Smooth muscle cell (in vitro differentiated cells): ENCODE results near the gene SKI. TPM values are rescaled to one million over a fixed set of nuclear protein-coding genes. Genes with fewer than 3 reads are reported as not detected.
"Not testable (repeated sequence)": the region's sequence is repeated elsewhere in the genome, so short reads cannot be mapped to it uniquely, and the experiment has no call there.

Source experiments
- DNase-seq: peaks from one replicate; lab custom pipeline; 2025; ENCODE audit not compliant: unreplicated experiment; lab: John Stamatoyannopoulos, UW
- H2AFZ ChIP-seq: fragments of 200-600 bp; sonication (generic); 2 replicates; pipeline ENCODE4 v1.6.0; 2016; ENCODE audit warnings: antibody characterized with exemption, low read depth, mild to moderate bottlenecking
- H3F3A ChIP-seq: fragments of 200-600 bp; sonication (generic); 2 replicates; pipeline ENCODE4 v1.6.0; 2017; ENCODE audit warnings: antibody characterized with exemption, low read depth
- H3K27ac ChIP-seq: fragments of 200-600 bp; sonication (generic); 2 replicates; pipeline ENCODE4 v1.5.1; 2016; ENCODE audit warnings: low read depth, mild to moderate bottlenecking
- H3K27me3 ChIP-seq: fragments of 200-600 bp; sonication (generic); 2 replicates; pipeline ENCODE4 v1.6.1; 2016; ENCODE audit warnings: low read depth, mild to moderate bottlenecking
- H3K36me3 ChIP-seq: fragments of 200-600 bp; sonication (generic); 2 replicates; pipeline ENCODE4 v1.5.1; 2016; ENCODE audit warnings: low read depth
- H3K4me1 ChIP-seq: fragments of 200-600 bp; sonication (generic); 2 replicates; pipeline ENCODE4 v1.5.1; 2016; ENCODE audit warnings: low read depth
- H3K4me2 ChIP-seq: fragments of 200-600 bp; sonication (generic); 2 replicates; pipeline ENCODE4 v1.6.0; 2016; ENCODE audit warnings: mild to moderate bottlenecking
- H3K4me3 ChIP-seq: fragments of 200-600 bp; sonication (generic); 2 replicates; pipeline ENCODE4 v1.5.1; 2016; ENCODE audit warnings: mild to moderate bottlenecking
- H3K79me2 ChIP-seq: fragments of 200-600 bp; sonication (generic); 2 replicates; pipeline ENCODE4 v1.6.0; 2016; ENCODE audit warnings: low read depth, mild to moderate bottlenecking
- H3K9ac ChIP-seq: fragments of 200-600 bp; sonication (generic); 2 replicates; pipeline ENCODE4 v1.6.0; 2016; ENCODE audit warnings: low read depth
- H3K9me3 ChIP-seq: fragments of 200-600 bp; sonication (generic); replicated peaks from 2 replicates; pipeline ENCODE4 v1.5.1; 2016; ENCODE audit warnings: low read depth
- H4K20me1 ChIP-seq: fragments of 200-600 bp; sonication (generic); 2 replicates; pipeline ENCODE4 v1.6.0; 2016; ENCODE audit warnings: low read depth
- WGBS: methylation state at CpG from one replicate; pipeline ENCODE4 v1.1.7; 2016; ENCODE audit warnings: low lambda C conversion rate; 5-methylcytosine and 5-hydroxymethylcytosine counted together
- polyA plus RNA-seq: library from polyadenylated mRNA; unstranded; fragments of >200 nt; fragmentation: Nextera tagmentation; extraction: Ambion mirVana; gene quantifications from 2 replicates; pipeline ENCODE4 v1.2.1, GENCODE V29; 2016
- total RNA-seq: library from RNA; depleted of rRNA; stranded (reverse); fragments of >200 nt; gene quantifications from 2 replicates; pipeline ENCODE4 v1.2.3, GENCODE V29; 2014
- TF ChIP-seq, protein P1 (sequence below): fragments of 200-600 bp; sonication (generic); IDR thresholded peaks from 2 replicates; pipeline ENCODE4 v1.5.1; 2017; ENCODE audit warnings: borderline replicate concordance, mild to moderate bottlenecking, antibody characterized with exemption; ENCODE audit not compliant: insufficient read depth, poor library complexity, severe bottlenecking

The SKI gene
- total and polyA plus RNA-seq, 2 experiments from 2014 or later = 4.2 to 19.6 TPM

GRCh38 chr1:2326524-2326923 lies 98.4 kb downstream of the SKI start:
- H3K9ac ChIP-seq = no peak overlapping the region
- no peaks in the 10 kb centered on the region for H3K9me3 ChIP-seq
- H4K20me1 ChIP-seq = no peaks in the 10 kb centered on the region
- TF ChIP-seq, protein P1, sequence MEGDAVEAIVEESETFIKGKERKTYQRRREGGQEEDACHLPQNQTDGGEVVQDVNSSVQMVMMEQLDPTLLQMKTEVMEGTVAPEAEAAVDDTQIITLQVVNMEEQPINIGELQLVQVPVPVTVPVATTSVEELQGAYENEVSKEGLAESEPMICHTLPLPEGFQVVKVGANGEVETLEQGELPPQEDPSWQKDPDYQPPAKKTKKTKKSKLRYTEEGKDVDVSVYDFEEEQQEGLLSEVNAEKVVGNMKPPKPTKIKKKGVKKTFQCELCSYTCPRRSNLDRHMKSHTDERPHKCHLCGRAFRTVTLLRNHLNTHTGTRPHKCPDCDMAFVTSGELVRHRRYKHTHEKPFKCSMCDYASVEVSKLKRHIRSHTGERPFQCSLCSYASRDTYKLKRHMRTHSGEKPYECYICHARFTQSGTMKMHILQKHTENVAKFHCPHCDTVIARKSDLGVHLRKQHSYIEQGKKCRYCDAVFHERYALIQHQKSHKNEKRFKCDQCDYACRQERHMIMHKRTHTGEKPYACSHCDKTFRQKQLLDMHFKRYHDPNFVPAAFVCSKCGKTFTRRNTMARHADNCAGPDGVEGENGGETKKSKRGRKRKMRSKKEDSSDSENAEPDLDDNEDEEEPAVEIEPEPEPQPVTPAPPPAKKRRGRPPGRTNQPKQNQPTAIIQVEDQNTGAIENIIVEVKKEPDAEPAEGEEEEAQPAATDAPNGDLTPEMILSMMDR = no peak
- H3K79me2 ChIP-seq = no peaks in the 10 kb centered on the region
- H3K36me3 ChIP-seq = no peaks in the 10 kb centered on the region
- H3K27me3 ChIP-seq = no peaks in the 10 kb centered on the region
- DNase-seq = no peak
- 92% methylated on average over 21 of the region's 21 CpGs for WGBS
- no peak overlapping the region for H3K4me3 ChIP-seq
- no peak overlapping the region for H3K4me2 ChIP-seq
- H3K4me1 ChIP-seq = peaks cover 16% of the 10 kb centered on the region
- H2AFZ ChIP-seq = no peak overlapping the region
- H3F3A ChIP-seq = no peaks in the 10 kb centered on the region
- H3K27ac ChIP-seq = no peak overlapping the region

GRCh38 chr1:2327162-2327561 lies 99.0 kb downstream of the SKI start:
- H3K4me3 ChIP-seq, H3K9ac ChIP-seq, H3K9me3 ChIP-seq, H3K4me1 ChIP-seq, H3K27me3 ChIP-seq, H2AFZ ChIP-seq, DNase-seq, H3K79me2 ChIP-seq, H3K4me2 ChIP-seq, H3K27ac ChIP-seq, H3F3A ChIP-seq, H4K20me1 ChIP-seq, H3K36me3 ChIP-seq: not testable (repeated sequence)
- 100% methylated on average over 2 of the region's 2 CpGs for WGBS

DNA sequence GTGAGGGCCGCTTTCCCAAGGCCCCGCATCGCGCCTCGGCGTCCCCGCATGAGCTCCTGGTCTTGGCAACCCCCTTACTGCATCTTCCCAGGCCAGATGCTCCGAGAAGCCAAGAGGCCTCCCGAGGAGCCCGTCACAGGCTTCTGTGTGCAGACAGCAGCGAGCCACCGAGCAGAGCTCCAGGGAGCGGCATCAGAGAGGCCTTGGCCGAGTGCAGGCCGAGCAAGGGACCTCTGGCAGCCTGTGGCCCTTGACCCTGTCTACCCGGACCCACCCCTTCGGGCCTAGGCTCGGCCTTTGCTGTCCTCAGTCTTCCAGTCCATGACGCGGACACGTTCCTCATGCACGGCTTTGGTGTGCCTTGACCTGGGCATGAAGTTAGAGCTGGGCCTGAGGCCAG lies 99.7 kb downstream of the SKI start:
- TF ChIP-seq, protein P1 = no peak
- Histone ChIP-seq H3K36me3 (no peaks in the 10 kb centered on the region), H3K27ac (no peak overlapping the region), H3K9me3 (no peaks in the 10 kb centered on the region), H4K20me1 (no peaks in the 10 kb centered on the region), H3K4me1 (peaks cover 4% of the 10 kb centered on the region), H3K4me2 (no peak overlapping the region), H3K4me3 (no peak overlapping the region), H3F3A (no peaks in the 10 kb centered on the region), H2AFZ (no peak overlapping the region), H3K27me3 (no peaks in the 10 kb centered on the region), H3K9ac (no peak overlapping the region), H3K79me2 (no peaks in the 10 kb centered on the region)
- no peak for DNase-seq
- WGBS = 95% methylated on average over 22 of the region's 22 CpGs

DNA sequence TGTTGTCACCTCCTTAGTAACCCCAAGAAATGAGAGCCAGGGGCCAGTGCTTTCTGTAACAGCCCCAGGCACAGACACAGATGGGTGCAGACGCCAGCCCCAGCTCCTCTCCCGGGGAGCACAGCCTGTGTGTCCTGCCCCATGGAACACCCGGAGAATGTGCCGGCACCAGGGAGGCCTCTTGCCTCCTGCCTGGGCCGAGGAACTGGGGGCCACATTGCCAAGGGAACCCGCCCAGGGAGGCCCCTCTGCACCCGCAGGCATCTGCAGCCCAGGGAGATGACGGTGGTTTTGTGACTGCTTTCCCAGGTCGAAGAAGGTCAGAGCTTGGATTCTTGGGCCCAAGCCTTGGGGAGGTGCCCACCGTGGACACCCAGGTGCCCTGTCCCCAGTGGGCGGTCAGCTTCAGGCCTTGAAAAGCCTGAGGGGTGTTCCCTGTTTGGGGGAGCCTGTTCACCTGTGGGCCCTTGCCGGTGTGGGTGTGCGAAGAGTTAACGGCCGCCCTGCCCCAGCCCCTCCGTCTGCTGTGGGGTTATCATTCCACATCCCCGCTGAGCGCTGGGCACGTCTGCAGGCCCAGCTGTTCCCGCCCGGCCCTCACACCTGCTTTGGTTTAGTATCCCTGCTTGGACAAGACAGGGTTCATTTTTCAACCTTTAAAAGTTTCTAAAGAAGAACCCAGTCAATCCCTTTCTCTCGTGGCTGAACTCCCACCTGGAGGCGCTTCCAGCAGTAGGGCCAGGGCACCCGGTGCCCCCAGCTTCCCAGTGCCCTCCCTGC lies 100.7 kb downstream of the SKI start:
- Histone ChIP-seq H3K36me3 (no peaks in the 10 kb centered on the region), H3K9ac (no peak overlapping the region), H3K27me3 (no peaks in the 10 kb centered on the region), H3K4me1 (peaks cover 4% of the 10 kb centered on the region), H3K4me3 (no peak overlapping the region), H3K79me2 (no peaks in the 10 kb centered on the region), H3F3A (no peaks in the 10 kb centered on the region), H3K4me2 (no peak overlapping the region), H3K9me3 (no peaks in the 10 kb centered on the region), H4K20me1 (no peaks in the 10 kb centered on the region), H3K27ac (no peak overlapping the region), H2AFZ (no peak overlapping the region)
- WGBS = 93% methylated on average over 18 of the region's 24 CpGs
- DNase-seq = no peak
- TF ChIP-seq, protein P1 = no peak
